Measurements from ENCODE around the gene KLHDC3.

KLHDC3 gene

DNA sequence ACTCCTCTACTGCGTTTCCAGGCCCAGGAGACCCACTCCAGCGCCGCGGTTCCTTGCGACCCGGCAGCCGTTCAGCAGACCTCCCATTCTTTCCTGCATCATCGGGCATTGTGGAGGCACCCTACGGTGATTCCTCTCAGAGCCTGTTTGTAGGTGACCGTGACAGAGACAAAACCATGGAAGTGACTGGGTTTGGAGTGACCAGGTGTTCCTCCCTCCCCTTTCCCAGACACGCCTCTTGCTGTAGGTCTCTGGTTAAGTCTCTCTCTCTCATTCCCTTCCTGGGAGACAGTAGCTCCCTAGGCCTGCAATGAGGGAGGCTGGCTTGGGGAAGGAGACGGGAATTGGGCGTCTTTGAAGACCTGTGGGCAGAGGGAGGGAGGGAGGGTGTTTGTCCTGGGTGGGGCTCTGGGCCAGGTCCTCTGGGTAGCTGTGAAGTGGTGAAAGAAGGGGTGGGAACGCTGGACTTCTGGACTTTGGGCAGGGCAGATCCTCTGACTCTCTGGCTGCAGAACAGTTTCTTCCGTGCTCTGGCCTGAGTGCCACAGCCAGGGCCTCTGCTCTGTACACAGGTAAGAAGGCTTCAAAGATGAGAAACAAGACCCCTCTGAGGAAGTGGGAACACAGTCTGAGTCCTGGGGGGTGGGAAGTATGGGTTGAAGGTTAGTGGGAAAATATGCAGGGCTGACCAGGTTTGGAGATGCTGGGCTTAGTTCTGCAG is 46.1 kb downstream of the KLHDC3 start:
- DNase-seq, result no peak

DNA sequence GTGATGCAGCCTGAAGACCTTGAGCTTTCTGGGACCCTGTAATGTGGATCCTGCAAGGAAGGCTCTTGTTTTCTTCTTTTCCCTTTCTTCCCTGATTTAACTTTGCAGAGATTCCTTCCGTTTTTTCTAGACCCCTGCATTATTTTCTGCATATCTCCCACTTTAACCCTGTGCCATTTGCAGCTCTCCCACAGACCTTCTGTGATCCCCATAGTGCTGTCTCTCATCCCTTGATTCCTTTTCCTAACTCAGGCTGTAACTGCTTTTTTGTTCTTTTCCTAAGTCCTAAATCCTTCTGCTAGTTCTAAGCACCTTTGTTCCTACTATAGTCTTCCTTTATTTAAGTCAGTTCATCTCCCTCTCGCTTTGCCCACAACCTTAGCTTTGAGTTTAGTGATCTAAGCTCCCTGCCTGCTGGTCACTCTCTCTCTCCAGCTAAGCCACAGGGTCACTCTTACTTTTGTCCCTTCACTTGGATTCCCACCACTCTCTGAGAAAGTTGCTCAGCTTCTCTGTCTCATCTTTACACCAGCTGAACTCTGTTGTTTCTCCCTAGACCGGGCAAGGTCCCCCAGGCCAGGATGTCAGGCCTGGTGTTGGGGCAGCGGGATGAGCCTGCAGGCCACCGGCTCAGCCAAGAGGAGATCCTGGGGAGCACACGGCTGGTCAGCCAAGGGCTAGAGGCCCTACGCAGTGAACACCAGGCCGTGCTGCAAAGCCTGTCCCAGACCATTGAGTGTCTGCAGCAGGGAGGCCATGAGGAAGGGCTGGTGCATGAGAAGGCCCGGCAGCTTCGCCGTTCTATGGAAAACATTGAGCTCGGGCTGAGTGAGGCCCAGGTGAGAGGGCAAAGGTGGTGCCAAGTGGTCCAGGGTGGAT is 46.9 kb downstream of the KLHDC3 start:
- no peak for DNase-seq

DNA sequence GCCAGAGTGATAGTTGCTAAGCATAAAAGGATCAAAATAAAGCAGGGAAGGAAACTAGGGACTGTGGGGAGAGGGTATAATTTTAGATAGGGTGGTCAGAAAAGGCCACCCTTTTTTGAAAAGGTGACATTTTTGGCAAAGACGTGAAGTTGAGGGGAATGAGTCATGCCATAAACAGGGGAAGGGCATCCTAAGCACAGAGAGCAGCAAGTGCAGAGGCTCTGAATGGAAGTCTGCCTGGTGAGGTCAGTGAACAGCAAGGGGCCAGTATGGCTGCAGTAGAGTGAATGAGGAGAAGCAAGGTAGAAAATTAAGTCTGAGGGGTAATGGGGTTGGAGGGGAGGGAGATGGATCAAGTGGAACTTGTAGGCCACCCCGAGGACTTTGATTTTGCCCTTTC is 47.8 kb downstream of the KLHDC3 start:
- no peak for DNase-seq

DNA sequence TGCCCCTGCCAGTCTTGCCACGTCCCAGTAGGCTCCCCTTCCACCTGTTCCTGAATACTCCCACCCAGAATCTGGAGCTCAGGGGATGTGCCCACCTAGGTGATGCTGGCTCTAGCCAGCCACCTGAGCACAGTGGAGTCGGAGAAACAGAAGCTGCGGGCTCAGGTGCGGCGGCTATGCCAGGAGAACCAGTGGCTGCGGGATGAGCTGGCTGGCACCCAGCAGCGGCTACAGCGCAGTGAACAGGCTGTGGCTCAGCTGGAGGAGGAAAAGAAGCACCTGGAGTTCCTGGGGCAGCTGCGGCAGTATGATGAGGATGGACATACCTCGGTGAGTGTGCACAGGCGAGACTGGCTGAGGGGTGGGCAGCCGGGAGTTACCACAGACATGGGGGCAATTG is 48.8 kb downstream of the KLHDC3 start:
- no peak for DNase-seq

DNA sequence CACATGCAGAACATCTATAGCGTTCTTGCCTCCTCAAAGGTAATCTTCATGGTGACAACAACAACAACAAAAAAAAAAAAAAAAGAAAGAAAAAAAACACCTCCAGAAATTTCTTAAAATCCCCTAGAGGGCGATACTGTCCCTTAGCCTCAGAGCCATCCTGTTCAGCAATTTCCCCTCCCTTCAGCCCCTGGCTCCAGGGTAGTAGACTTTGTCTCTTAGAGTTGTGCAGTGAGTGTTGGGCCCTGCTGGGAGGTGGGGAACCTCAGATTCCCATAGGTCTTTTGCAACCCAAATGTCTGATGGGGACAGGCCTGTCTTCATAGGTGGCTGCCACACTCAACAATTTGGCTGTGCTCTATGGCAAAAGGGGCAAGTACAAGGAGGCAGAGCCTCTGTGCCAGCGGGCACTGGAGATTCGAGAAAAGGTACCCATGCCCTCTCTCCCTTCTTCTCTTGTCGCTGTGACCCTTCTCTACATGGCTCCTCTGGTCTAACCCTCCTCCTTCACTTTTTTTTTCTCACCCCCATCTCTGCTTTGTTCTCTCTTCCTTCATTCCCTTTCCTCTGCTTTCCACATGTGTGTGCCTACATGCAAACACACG is 56.1 kb downstream of the KLHDC3 start:
- peak; percentile 74 for DNase-seq

Measured in eye (tissue), 1 donor.